Parathyroid adenoma (tissue), 2 donors: ENCODE results near the gene ATP2B2.

Experiments
- H2AFZ ChIP-seq: fragments of 300-600 bp; sonication (generic); one replicate; pipeline ENCODE4 v1.7.0; 2017; ENCODE audit warnings: antibody characterized with exemption, mild to moderate bottlenecking
- H3K27ac ChIP-seq: fragments of 300-600 bp; sonication (generic); one replicate; pipeline ENCODE4 v1.7.0; 2017
- H3K27me3 ChIP-seq: fragments of 300-600 bp; sonication (generic); one replicate; pipeline ENCODE4 v1.7.0; 2017; ENCODE audit warnings: low read length; ENCODE audit not compliant: control insufficient read depth, insufficient read depth
- H3K36me3 ChIP-seq: fragments of 300-600 bp; sonication (generic); one replicate; pipeline ENCODE4 v1.7.0; 2017; ENCODE audit warnings: low read length; ENCODE audit not compliant: control insufficient read depth, insufficient read depth
- H3K4me1 ChIP-seq: fragments of 300-600 bp; sonication (generic); one replicate; pipeline ENCODE4 v1.7.0; 2017; ENCODE audit warnings: control low read depth
- H3K4me2 ChIP-seq: fragments of 300-600 bp; sonication (generic); one replicate; pipeline ENCODE4 v1.7.0; 2017; ENCODE audit warnings: low read length
- H3K4me3 ChIP-seq: fragments of 300-600 bp; sonication (generic); one replicate; pipeline ENCODE4 v1.7.0; 2017; ENCODE audit warnings: low read depth, low read length
- H3K79me2 ChIP-seq: fragments of 300-600 bp; sonication (generic); one replicate; pipeline ENCODE4 v1.7.0; 2017; ENCODE audit warnings: control low read depth
- H3K9ac ChIP-seq: fragments of 300-600 bp; sonication (generic); one replicate; pipeline ENCODE4 v1.7.0; 2017; ENCODE audit warnings: mild to moderate bottlenecking
- H3K9me3 ChIP-seq: fragments of 300-600 bp; sonication (generic); one replicate; pipeline ENCODE4 v1.7.0; 2017; ENCODE audit warnings: low read length; ENCODE audit not compliant: control insufficient read depth
- CTCF ChIP-seq: fragments of 300-600 bp; sonication (generic); IDR thresholded peaks from one replicate; pipeline ENCODE4 v1.7.0; 2017; ENCODE audit warnings: antibody characterized with exemption, mild to moderate bottlenecking
- donor health status: primary hyperparathyroidism.

Gene ATP2B2

DNA sequence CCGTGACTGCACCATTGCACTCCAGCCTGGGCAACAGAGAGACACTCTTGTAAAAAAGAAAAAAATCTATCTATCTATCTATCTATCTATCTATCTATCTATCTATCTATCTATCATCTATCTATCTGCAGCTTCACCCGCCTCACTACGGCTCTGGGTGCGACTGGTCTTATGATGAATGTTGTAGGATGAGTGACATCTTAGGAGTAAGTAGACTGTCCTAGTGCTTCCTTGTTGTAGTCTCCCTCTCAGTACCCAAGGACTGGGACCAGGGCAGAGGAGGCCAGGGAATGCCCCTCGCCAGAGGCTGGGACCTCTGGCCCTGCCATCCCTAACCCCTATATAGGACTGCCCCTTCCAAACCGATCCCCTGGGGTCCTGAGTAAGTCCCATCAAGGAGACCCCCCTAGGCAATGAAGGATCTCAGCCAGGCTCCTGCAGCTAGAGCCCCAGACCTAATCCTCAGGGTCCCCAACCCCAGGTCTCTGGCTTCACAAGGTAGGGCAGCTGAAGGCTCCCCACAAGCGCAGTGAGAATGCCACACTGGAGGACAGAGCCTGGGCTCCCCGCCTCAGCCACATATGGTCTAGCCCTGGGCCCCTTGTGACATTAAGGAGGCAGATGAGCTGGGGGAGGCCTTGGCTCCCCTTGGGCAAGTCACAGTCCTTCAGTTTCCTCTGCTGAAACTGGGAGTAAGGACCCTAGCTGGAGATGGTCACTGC lies 183.6 kb downstream of the ATP2B2 start:
- peaks cover 11% of the 10 kb centered on the region for H3K79me2 ChIP-seq
- no peak for TF ChIP-seq CTCF
- peak overlapping the region; percentile 71 for H3K27ac ChIP-seq
- H3K36me3 ChIP-seq = no peaks in the 10 kb centered on the region
- no peaks in the 10 kb centered on the region for H3K27me3 ChIP-seq
- H3K4me1 ChIP-seq = peaks cover 5% of the 10 kb centered on the region
- peak overlapping the region; percentile 99 for H2AFZ ChIP-seq
- no peaks in the 10 kb centered on the region for H3K9me3 ChIP-seq
- H3K9ac ChIP-seq = no peak overlapping the region
- no peak overlapping the region for H3K4me2 ChIP-seq
- H3K4me3 ChIP-seq = no peak overlapping the region

DNA sequence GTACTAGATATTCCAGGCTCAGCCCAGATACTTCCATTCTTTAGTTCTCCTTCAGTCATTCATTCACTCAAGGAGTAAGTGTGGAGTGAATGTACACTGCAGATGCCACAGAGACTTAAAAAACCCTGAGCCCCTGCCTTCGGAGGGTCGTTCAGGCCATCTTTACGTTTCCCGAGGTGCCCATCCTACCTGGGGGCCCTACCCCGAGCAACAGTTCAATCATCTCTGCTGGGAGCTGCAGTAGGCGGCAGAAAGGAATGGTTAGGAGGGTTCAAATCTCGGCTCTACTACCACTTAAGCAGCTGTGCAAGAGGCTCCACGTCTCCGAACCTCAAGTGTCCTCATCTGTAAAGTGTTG lies 185.1 kb downstream of the ATP2B2 start:
- Histone ChIP-seq H3K27ac (peak overlapping the region; percentile 71), H3K4me1 (peaks cover 5% of the 10 kb centered on the region)
- TF ChIP-seq CTCF = no peak

GRCh38 chr3:10319804-10320203 lies 185.6 kb downstream of the ATP2B2 start:
- H3K27ac ChIP-seq = no peak overlapping the region

More for the DNA sequence above, 185.1 kb downstream of the ATP2B2 start:
- H3K36me3 ChIP-seq = no peaks in the 10 kb centered on the region
- H3K9me3 ChIP-seq = no peaks in the 10 kb centered on the region
- peak overlapping the region; percentile 78 for H3K4me3 ChIP-seq
- peak overlapping the region; percentile 90 for H3K4me2 ChIP-seq
- peak overlapping the region; percentile 99 for H2AFZ ChIP-seq
- peaks cover 15% of the 10 kb centered on the region for H3K79me2 ChIP-seq
- H3K9ac ChIP-seq = peak overlapping the region; percentile 93
- H3K27me3 ChIP-seq = no peaks in the 10 kb centered on the region

GRCh38 chr3:10319251-10319650 lies 186.1 kb downstream of the ATP2B2 start:
- Histone ChIP-seq H3K4me3 (no peak overlapping the region), H3K27me3 (no peaks in the 10 kb centered on the region), H3K27ac (no peak overlapping the region), H3K4me1 (peaks cover 5% of the 10 kb centered on the region), H3K36me3 (no peaks in the 10 kb centered on the region), H3K9me3 (no peaks in the 10 kb centered on the region), H3K79me2 (peaks cover 15% of the 10 kb centered on the region), H3K9ac (no peak overlapping the region), H3K4me2 (no peak overlapping the region), H2AFZ (no peak overlapping the region)
- no peak for TF ChIP-seq CTCF

More at GRCh38 chr3:10319804-10320203, 185.6 kb downstream of the ATP2B2 start:
- H3K27me3 ChIP-seq = no peaks in the 10 kb centered on the region
- peak overlapping the region; percentile 90 for H3K4me2 ChIP-seq
- H3K9ac ChIP-seq = no peak overlapping the region
- H2AFZ ChIP-seq = no peak overlapping the region
- H3K36me3 ChIP-seq = no peaks in the 10 kb centered on the region
- H3K4me1 ChIP-seq = peaks cover 5% of the 10 kb centered on the region
- no peak for TF ChIP-seq CTCF
- peaks cover 15% of the 10 kb centered on the region for H3K79me2 ChIP-seq
- H3K9me3 ChIP-seq = no peaks in the 10 kb centered on the region
- H3K4me3 ChIP-seq = peak overlapping the region; percentile 78

- no peak for TF ChIP-seq CTCF
- Histone ChIP-seq H3K27me3 (no peaks in the 10 kb centered on the region), H3K4me2 (no peak overlapping the region), H3K79me2 (peaks cover 15% of the 10 kb centered on the region), H3K9me3 (no peaks in the 10 kb centered on the region), H3K4me1 (peaks cover 5% of the 10 kb centered on the region), H2AFZ (no peak overlapping the region), H3K4me3 (no peak overlapping the region), H3K27ac (no peak overlapping the region), H3K36me3 (no peaks in the 10 kb centered on the region), H3K9ac (no peak overlapping the region)
Measured at GRCh38 chr3:10317961-10318350, 187.4 kb downstream of the ATP2B2 start.
